IMR-90 (cell line): ENCODE data around the gene CRLF2. TPM values are rescaled to one million over a fixed set of nuclear protein-coding genes. Genes with fewer than 3 reads are reported as not detected.

ENCODE experiments used
- ATAC-seq: fragments of 200-7000 bp; cut with Tn5 transposase; 2 replicates; pipeline ENCODE4 v1.9.1; 2020; ENCODE audit warnings: low read depth, mild to moderate bottlenecking, moderate library complexity
- BruUV-seq: library from RNA; stranded (reverse); fragments of 400-500 nt; replicated peaks from 2 replicates; lab custom pipeline; 2021; lab: Mats Ljungman, UMichigan
- CTCF ChIA-PET: fragments of 300-600 bp; formaldehyde crosslinking; extraction: SDS; loops from one replicate; lab custom pipeline; 2021; ENCODE audit warnings: antibody characterized with exemption; lab: Yijun Ruan, JAX
- POLR2A ChIA-PET: fragments of 300-600 bp; sonication (Branson Sonifier 250); formaldehyde crosslinking; loops from one replicate; lab custom pipeline; 2022; ENCODE audit warnings: antibody characterized with exemption; ENCODE audit not compliant: unreplicated experiment; lab: Charles Lee
- DNase-seq: peaks from one replicate; pipeline ENCODE4 v3.0.0; 2013
- H2AFZ ChIP-seq: replicated peaks from 2 replicates; pipeline ENCODE3; 2013; ENCODE audit warnings: low read length, mild to moderate bottlenecking; ENCODE audit not compliant: poor library complexity
- H2AK5ac ChIP-seq: 2 replicates; pipeline ENCODE4 v1.6.1; 2013; ENCODE audit warnings: low read depth, low read length, inconsistent platforms
- H2AK9ac ChIP-seq: replicated peaks from 2 replicates; pipeline ENCODE3; 2013; ENCODE audit warnings: mild to moderate bottlenecking, low read depth, low read length, moderate library complexity; ENCODE audit not compliant: poor library complexity
- H2BK120ac ChIP-seq: 2 replicates; pipeline ENCODE4 v1.6.1; 2013; ENCODE audit warnings: low read depth, low read length, inconsistent platforms
- H2BK15ac ChIP-seq: 3 replicates; pipeline ENCODE4 v1.6.1; 2013; ENCODE audit warnings: low read depth, low read length, inconsistent platforms
- H2BK20ac ChIP-seq: 2 replicates; pipeline ENCODE4 v1.6.1; 2013; ENCODE audit warnings: low read depth, mild to moderate bottlenecking, inconsistent platforms, low read length, moderate library complexity
- H2BK5ac ChIP-seq: 2 replicates; pipeline ENCODE4 v1.6.1; 2013; ENCODE audit warnings: mild to moderate bottlenecking, low read depth, low read length, inconsistent platforms; ENCODE audit not compliant: poor library complexity, severe bottlenecking
- H3K14ac ChIP-seq: replicated peaks from 2 replicates; pipeline ENCODE4 v1.6.1; 2013; ENCODE audit warnings: low read depth, low read length, inconsistent platforms
- H3K18ac ChIP-seq: 2 replicates; pipeline ENCODE4 v1.6.1; 2013; ENCODE audit warnings: low read depth, low read length, control low read depth
- H3K23ac ChIP-seq: 2 replicates; pipeline ENCODE4 v1.6.1; 2013; ENCODE audit warnings: low read depth, low read length, inconsistent platforms
- H3K27ac ChIP-seq: 2 replicates; pipeline ENCODE4 v1.5.1; 2013; ENCODE audit warnings: mild to moderate bottlenecking, control low read depth, low read length; ENCODE audit not compliant: insufficient read depth
- H3K27me3 ChIP-seq: 2 replicates; pipeline ENCODE4 v1.6.1; 2013; ENCODE audit warnings: low read length; ENCODE audit not compliant: control insufficient read depth, insufficient read depth
- H3K36me3 ChIP-seq: 2 replicates; pipeline ENCODE4 v1.6.1; 2013; ENCODE audit warnings: low read length, mixed read lengths; ENCODE audit not compliant: control insufficient read depth, insufficient read depth
- H3K4ac ChIP-seq: 2 replicates; pipeline ENCODE4 v1.6.1; 2013; ENCODE audit warnings: low read depth, low read length, inconsistent platforms
- H3K4me1 ChIP-seq: 2 replicates; pipeline ENCODE4 v1.6.1; 2013; ENCODE audit warnings: low read length, mixed read lengths; ENCODE audit not compliant: control insufficient read depth, insufficient read depth
- H3K4me2 ChIP-seq: 2 replicates; pipeline ENCODE4 v1.6.1; 2013; ENCODE audit warnings: low read depth, mild to moderate bottlenecking, control low read depth, low read length, moderate library complexity
- H3K4me3 ChIP-seq: 2 replicates; pipeline ENCODE4 v1.5.1; 2013; ENCODE audit warnings: low read depth, mild to moderate bottlenecking, control low read depth, low read length, moderate library complexity; ENCODE audit not compliant: insufficient read depth
- H3K56ac ChIP-seq: 2 replicates; pipeline ENCODE4 v1.6.1; 2013; ENCODE audit warnings: low read length, inconsistent platforms; ENCODE audit not compliant: insufficient read depth; ENCODE audit errors: extremely low read depth
- H3K79me1 ChIP-seq, 2 experiments: 2 replicates each; pipeline ENCODE4 v1.6.1; 2013; ENCODE audit warnings: low read length in 2 of 2, inconsistent platforms in 1 of 2, low read depth in 1 of 2
- H3K9ac ChIP-seq: 2 replicates; pipeline ENCODE4 v1.6.1; 2013; ENCODE audit warnings: low read depth, low read length, control low read depth
- H3K9me1 ChIP-seq: 2 replicates; pipeline ENCODE4 v1.6.1; 2013; ENCODE audit warnings: low read length, inconsistent platforms; ENCODE audit not compliant: insufficient read depth
- H3K9me3 ChIP-seq: 2 replicates; pipeline ENCODE4 v1.6.1; 2013; ENCODE audit warnings: low read length; ENCODE audit not compliant: control insufficient read depth, insufficient read depth
- H4K20me1 ChIP-seq: 2 replicates; pipeline ENCODE4 v1.6.1; 2013; ENCODE audit warnings: low read length, inconsistent platforms; ENCODE audit not compliant: insufficient read depth
- H4K5ac ChIP-seq: 2 replicates; pipeline ENCODE4 v1.6.1; 2013; ENCODE audit warnings: mild to moderate bottlenecking, low read depth, low read length, control low read depth
- H4K8ac ChIP-seq, 2 experiments: 2 replicates each; pipeline ENCODE4 v1.6.1; 2013; ENCODE audit warnings: low read depth in 2 of 2, low read length in 2 of 2, control low read depth in 1 of 2, inconsistent platforms in 1 of 2
- H4K91ac ChIP-seq: 2 replicates; pipeline ENCODE4 v1.6.1; 2013; ENCODE audit warnings: low read depth, low read length, inconsistent platforms; ENCODE audit not compliant: insufficient read depth
- BHLHE40 ChIP-seq: fragments of 150-350 bp; IDR thresholded peaks from 2 replicates; pipeline ENCODE4 v1.6.1; 2016; ENCODE audit warnings: mild to moderate bottlenecking, low read depth, low read length
- FOS ChIP-seq: fragments of 150-350 bp; IDR thresholded peaks from 2 replicates; pipeline ENCODE4 v1.6.1; 2016; ENCODE audit warnings: low read depth, low read length
- MAFK ChIP-seq: IDR thresholded peaks from 2 replicates; pipeline ENCODE4 v1.6.1; 2012; ENCODE audit warnings: low read depth, low read length, improper control_type of control experiment
- MAZ ChIP-seq: IDR thresholded peaks from 2 replicates; pipeline ENCODE4 v1.6.1; 2012; ENCODE audit warnings: low read depth, mild to moderate bottlenecking, low read length, improper control_type of control experiment, moderate library complexity, borderline replicate concordance
- MXI1 ChIP-seq: IDR thresholded peaks from 2 replicates; pipeline ENCODE4 v1.6.1; 2012; ENCODE audit warnings: low read depth, mild to moderate bottlenecking, low read length, moderate library complexity, borderline replicate concordance
- NFE2L2 ChIP-seq: fragments of 150-350 bp; IDR thresholded peaks from 2 replicates; pipeline ENCODE4 v1.6.1; 2016; ENCODE audit warnings: low read depth, mild to moderate bottlenecking, low read length
- RAD21 ChIP-seq: IDR thresholded peaks from 2 replicates; pipeline ENCODE4 v1.6.1; 2012; ENCODE audit warnings: low read length, improper control_type of control experiment
- RCOR1 ChIP-seq: IDR thresholded peaks from 2 replicates; pipeline ENCODE4 v1.6.1; 2012; ENCODE audit warnings: mild to moderate bottlenecking, low read length, improper control_type of control experiment; ENCODE audit not compliant: insufficient replicate concordance
- RFX5 ChIP-seq: IDR thresholded peaks from 2 replicates; pipeline ENCODE4 v1.8.0; 2012; ENCODE audit warnings: low read depth, mild to moderate bottlenecking, low read length, moderate library complexity
- SMC3 ChIP-seq: fragments of 150-350 bp; IDR thresholded peaks from 2 replicates; pipeline ENCODE4 v1.6.1; 2016; ENCODE audit warnings: low read depth, mild to moderate bottlenecking, antibody characterized with exemption, low read length, moderate library complexity
- WGBS, 2 experiments: methylation state at CpG; one replicate each; pipeline versions ENCODE4 v1.1.5 to v1.1.7; 2013; ENCODE audit warnings: missing lambda C conversion rate in 2 of 2; ENCODE audit not compliant: insufficient read length in 1 of 2; ENCODE audit errors: extremely low coverage in 2 of 2; 5-methylcytosine and 5-hydroxymethylcytosine counted together
- dilution Hi-C: fragments of 300-500 bp; cut with HindIII; formaldehyde crosslinking; loops from one replicate; pipeline ENCODE4 v1.14.3; 2018; ENCODE audit warnings: low sequenced_read_pairs; ENCODE audit not compliant: unreplicated experiment
- in situ Hi-C: fragments of 300-500 bp; cut with MboI; formaldehyde crosslinking; loops from 3 replicates; pipeline ENCODE4 v1.14.3; 2019; ENCODE audit warnings: low sequenced_read_pairs, inconsistent platforms, mixed read lengths
- intact Hi-C: fragments of 100-400 bp; cut with micrococcal nuclease; formaldehyde crosslinking; loops from 2 replicates; pipeline ENCODE4 v1.10.0; 2022
- polyA plus RNA-seq, 3 experiments: library from polyadenylated mRNA; depleted of rRNA; stranded (reverse); fragments of >200 nt; gene quantifications; 2 replicates each; pipeline ENCODE4 v1.2.3, GENCODE V29; 2012; ENCODE audit warnings: low replicate concordance in 1 of 3
- total RNA-seq: library from RNA; depleted of rRNA; stranded (reverse); fragments of >200 nt; gene quantifications from 2 replicates; pipeline ENCODE4 v1.2.3, GENCODE V29; 2012
- TF ChIP-seq, protein P1 (sequence below): conservative IDR thresholded peaks from 2 replicates; pipeline ENCODE4 v1.5.1; 2012; ENCODE audit warnings: mild to moderate bottlenecking, low read depth, low read length, improper control_type of control experiment

Gene CRLF2
- total and polyA plus RNA-seq, 2 of the 4 experiments (the other 2 are of a cell fraction): not detected

- Histone ChIP-seq H3K9ac (no peak overlapping the region), H4K91ac (no peak overlapping the region), H4K8ac (no peak overlapping the region), H3K9me3 (peaks cover 11% of the 10 kb centered on the region; the same call in 1 of the 2 replicates), H2BK15ac (no peak overlapping the region), H3K4me1 (no peaks in the 10 kb centered on the region), H4K20me1 (no peaks in the 10 kb centered on the region), H3K18ac (no peak overlapping the region), H3K4me3 (no peak overlapping the region), H2AK9ac (no peak overlapping the region), H3K14ac (no peak overlapping the region), H2AK5ac (no peak overlapping the region), H3K23ac (no peak overlapping the region), H4K5ac (no peak overlapping the region), H3K36me3 (no peaks in the 10 kb centered on the region), H3K4me2 (no peak overlapping the region), H2AFZ (no peak overlapping the region), H3K9me1 (no peaks in the 10 kb centered on the region), H3K27me3 (no peaks in the 10 kb centered on the region), H3K27ac (no peak overlapping the region), H3K4ac (no peak overlapping the region), H2BK5ac (no peak overlapping the region), H2BK20ac (no peak overlapping the region), H3K56ac (no peak overlapping the region), H3K79me1 (no peaks in the 10 kb centered on the region), H2BK120ac (no peak overlapping the region)
- no TSS peak for BruUV-seq
- WGBS, 2 experiments: 0% methylated on average over 1 of the region's 10 CpGs; no CpG with 5 or more reads in 1 of the 2 experiments
- ATAC-seq (no peak), DNase-seq (no peak)
- in situ Hi-C loops: no loop called here
- intact Hi-C loops: no loop called here
- dilution Hi-C loops: no loop called here
- TF ChIP-seq NFE2L2 (no peak), MAZ (no peak), RCOR1 (no peak), RFX5 (no peak), SMC3 (no peak), BHLHE40 (no peak), RAD21 (no peak), MXI1 (no peak), MAFK (no peak), FOS (no peak)
- TF ChIP-seq, protein P1, sequence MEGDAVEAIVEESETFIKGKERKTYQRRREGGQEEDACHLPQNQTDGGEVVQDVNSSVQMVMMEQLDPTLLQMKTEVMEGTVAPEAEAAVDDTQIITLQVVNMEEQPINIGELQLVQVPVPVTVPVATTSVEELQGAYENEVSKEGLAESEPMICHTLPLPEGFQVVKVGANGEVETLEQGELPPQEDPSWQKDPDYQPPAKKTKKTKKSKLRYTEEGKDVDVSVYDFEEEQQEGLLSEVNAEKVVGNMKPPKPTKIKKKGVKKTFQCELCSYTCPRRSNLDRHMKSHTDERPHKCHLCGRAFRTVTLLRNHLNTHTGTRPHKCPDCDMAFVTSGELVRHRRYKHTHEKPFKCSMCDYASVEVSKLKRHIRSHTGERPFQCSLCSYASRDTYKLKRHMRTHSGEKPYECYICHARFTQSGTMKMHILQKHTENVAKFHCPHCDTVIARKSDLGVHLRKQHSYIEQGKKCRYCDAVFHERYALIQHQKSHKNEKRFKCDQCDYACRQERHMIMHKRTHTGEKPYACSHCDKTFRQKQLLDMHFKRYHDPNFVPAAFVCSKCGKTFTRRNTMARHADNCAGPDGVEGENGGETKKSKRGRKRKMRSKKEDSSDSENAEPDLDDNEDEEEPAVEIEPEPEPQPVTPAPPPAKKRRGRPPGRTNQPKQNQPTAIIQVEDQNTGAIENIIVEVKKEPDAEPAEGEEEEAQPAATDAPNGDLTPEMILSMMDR: no peak
- CTCF ChIA-PET: no interaction called here
- POLR2A ChIA-PET: no interaction called here
Observed at GRCh38 chrX:1152090-1152489, 60.4 kb downstream of the CRLF2 start.
